Spleen (tissue), 11 donors: ENCODE results near the gene AFDN. TPM values are rescaled to one million over a fixed set of nuclear protein-coding genes. Genes with fewer than 3 reads are reported as not detected.

Source experiments
- DNase-seq: peaks from one replicate; pipeline ENCODE4 v3.0.0-alpha.2; 2020
- H3K27ac ChIP-seq, 8 donors: fragments of 200-600 bp; sonication (generic) in 7 of 8; 1 replicate in 4 of 8; 2 replicates in 4 of 8; pipeline versions ENCODE4 v1.5.0 to v1.8.0; 2016 to 2021; ENCODE audit warnings: inconsistent platforms in 4 of 8, mild to moderate bottlenecking in 4 of 8, moderate library complexity in 1 of 8
- H3K27me3 ChIP-seq, 7 donors: fragments of 200-600 bp; sonication (generic) in 6 of 7; replicated peaks in 1 of 7; 1 replicate in 4 of 7; 2 replicates in 3 of 7; pipeline versions ENCODE4 v1.5.0 to v1.8.0; 2016 to 2021; ENCODE audit warnings: inconsistent platforms in 3 of 7, mild to moderate bottlenecking in 1 of 7
- H3K36me3 ChIP-seq, 6 donors: fragments of 200-600 bp; sonication (generic) in 5 of 6; 1 replicate in 4 of 6; 2 replicates in 2 of 6; pipeline versions ENCODE4 v1.5.0 to v1.8.0; 2016 to 2021; ENCODE audit warnings: inconsistent platforms in 2 of 6
- H3K4me1 ChIP-seq, 6 donors: fragments of 200-600 bp; sonication (generic) in 5 of 6; 1 replicate in 3 of 6; 2 replicates in 3 of 6; pipeline versions ENCODE4 v1.5.0 to v1.8.0; 2016 to 2021; ENCODE audit warnings: inconsistent platforms in 3 of 6
- H3K4me3 ChIP-seq, 8 donors: fragments of 200-600 bp; sonication (generic) in 7 of 8; 1 replicate in 4 of 8; 2 replicates in 4 of 8; pipeline versions ENCODE4 v1.5.0 to v1.8.0; 2016 to 2021; ENCODE audit warnings: inconsistent platforms in 4 of 8, mild to moderate bottlenecking in 4 of 8, moderate library complexity in 2 of 8
- H3K9me3 ChIP-seq, 8 donors: fragments of 200-600 bp; sonication (generic) in 7 of 8; 1 replicate in 4 of 8; 2 replicates in 4 of 8; pipeline versions ENCODE4 v1.5.0 to v1.8.0; 2016 to 2021; ENCODE audit warnings: inconsistent platforms in 4 of 8
- CTCF ChIP-seq, 11 experiments: fragments of 200-600 bp in 7 of 11; fragments of 450-650 bp in 4 of 11; sonication (generic) in 4 of 11; IDR thresholded peaks in 8 of 11; conservative IDR thresholded peaks in 3 of 11; 1 replicate in 7 of 11; 2 replicates in 4 of 11; pipeline versions ENCODE4 v1.4.0 to v1.8.0; 2016 to 2021; ENCODE audit warnings: antibody characterized with exemption in 11 of 11, inconsistent platforms in 4 of 11, mild to moderate bottlenecking in 1 of 11
- POLR2A ChIP-seq, 3 donors: fragments of 450-650 bp; IDR thresholded peaks; one replicate each; pipeline ENCODE4 v1.5.1; 2017; ENCODE audit warnings: antibody characterized with exemption in 3 of 3, mild to moderate bottlenecking in 1 of 3
- POLR2AphosphoS5 ChIP-seq, 3 donors: sonication (generic); formaldehyde crosslinking; IDR thresholded peaks; one replicate each; pipeline ENCODE4 v1.5.1; 2017; ENCODE audit warnings: antibody characterized with exemption in 3 of 3
- WGBS, 5 donors: extraction: QIAGEN DNeasy Blood & Tissue Kit in 3 of 5; methylation state at CpG; one replicate each; pipeline versions ENCODE4 v1.1.5 to v1.1.7; 2013 to 2018; 5-methylcytosine and 5-hydroxymethylcytosine counted together
- intact Hi-C: fragments of 100-400 bp; cut with DNase I; formaldehyde crosslinking; loops from one replicate; pipeline ENCODE4 v1.15.0; 2023; ENCODE audit warnings: low total_unique reads
- polyA plus RNA-seq, 3 donors: library from polyadenylated mRNA; stranded (reverse); fragments of 200-250 nt; gene quantifications; one replicate each; pipeline ENCODE4 v1.2.1, GENCODE V29; 2013
- total RNA-seq, 7 donors: library from RNA; depleted of rRNA in 3 of 7; stranded (reverse); fragments of >200 nt in 3 of 7; fragmentation: NEBNext Ultra II Directional in 4 of 7; extraction: Animal tissue kit (Norgen Biotek cat#: 25700) in 4 of 7; gene quantifications; one replicate each; pipeline versions ENCODE4 v1.1.0 to v1.2.1, GENCODE V29; 2016 to 2021
- donor health status: healthy with polysubstance abuse.
- donor health status: DM: no; HTN: no; CAD: no; lungs with moderate emphysema.
- donor health status: DM: no; HTN: no; CAD: no.
- donor health status: Bipolar disorder and iron deficiency.
- donor health status: healthy.
- donor health status: DM: no; HTN: no; CAD: no.
- donor health status: DM: yes; HTN: yes; CAD: no.

The AFDN gene
- total and polyA plus RNA-seq, 10 donors, result 7.4 to 148 (median 102) TPM

- Histone ChIP-seq H3K36me3 (peaks cover 0 to 98% (median 52%) of the 10 kb centered on the region in 6 donors), H3K27me3 (no peaks in the 10 kb centered on the region), H3K27ac (no peak overlapping the region), H3K4me3 (no peak overlapping the region), H3K9me3 (no peaks in the 10 kb centered on the region), H3K4me1 (no peaks in the 10 kb centered on the region)
- DNase-seq, result no peak
- TF ChIP-seq POLR2A (IDR thresholded peaks at IDR 0.05), result no peak
- TF ChIP-seq POLR2AphosphoS5 (IDR thresholded peaks at IDR 0.05), result no peak
- TF ChIP-seq CTCF (IDR thresholded peaks at IDR 0.05 in 8 of 11, conservative IDR thresholded peaks at IDR 0.05 in 3 of 11), result no peak
- intact Hi-C loops, result no loop called here
- WGBS, 5 donors, result 82 to 90% (median 88%) methylated on average over 14 of the region's 14 CpGs
Measured at GRCh38 chr6:167918548-167919278, 92.0 kb downstream of the AFDN start.

- no peak for DNase-seq
- no peak overlapping the region for H3K4me3 ChIP-seq
- intact Hi-C loops, result no loop called here
- no peaks in the 10 kb centered on the region for H3K9me3 ChIP-seq
- H3K4me1 ChIP-seq, result no peaks in the 10 kb centered on the region
- H3K27me3 ChIP-seq, result no peaks in the 10 kb centered on the region
- TF ChIP-seq POLR2A (IDR thresholded peaks at IDR 0.05) (no peak), CTCF (IDR thresholded peaks at IDR 0.05 in 8 of 11, conservative IDR thresholded peaks at IDR 0.05 in 3 of 11) (no peak), POLR2AphosphoS5 (IDR thresholded peaks at IDR 0.05) (no peak)
- no peak overlapping the region for H3K27ac ChIP-seq
- peaks cover 0 to 98% (median 53%) of the 10 kb centered on the region in 6 donors for H3K36me3 ChIP-seq
- 86 to 93% (median 88%) methylated on average over 3 of the region's 3 CpGs for WGBS, 5 donors
Measured at GRCh38 chr6:167919349-167919748, 92.6 kb downstream of the AFDN start.

GRCh38 chr6:167920165-167920564, 93.5 kb downstream of the AFDN start:
- Histone ChIP-seq H3K4me3 (no peak overlapping the region), H3K4me1 (no peaks in the 10 kb centered on the region), H3K27ac (no peak overlapping the region), H3K36me3 (peaks cover 0 to 97% (median 55%) of the 10 kb centered on the region in 6 donors), H3K27me3 (no peaks in the 10 kb centered on the region), H3K9me3 (no peaks in the 10 kb centered on the region)
- intact Hi-C loops, result no loop called here
- TF ChIP-seq CTCF (IDR thresholded peaks at IDR 0.05 in 8 of 11, conservative IDR thresholded peaks at IDR 0.05 in 3 of 11) (no peak), POLR2AphosphoS5 (IDR thresholded peaks at IDR 0.05) (no peak), POLR2A (IDR thresholded peaks at IDR 0.05) (no peak)
- 90 to 95% (median 93%) methylated on average over 8 of the region's 8 CpGs for WGBS, 5 donors
- DNase-seq, result no peak

GRCh38 chr6:167921831-167922230, 95.1 kb downstream of the AFDN start:
- Histone ChIP-seq H3K4me3 (no peak overlapping the region), H3K27me3 (no peaks in the 10 kb centered on the region), H3K9me3 (no peaks in the 10 kb centered on the region), H3K36me3 (peaks cover 0 to 96% (median 55%) of the 10 kb centered on the region in 6 donors), H3K4me1 (no peaks in the 10 kb centered on the region), H3K27ac (no peak overlapping the region)
- DNase-seq, result no peak
- TF ChIP-seq POLR2A (IDR thresholded peaks at IDR 0.05) (no peak), CTCF (IDR thresholded peaks at IDR 0.05 in 8 of 11, conservative IDR thresholded peaks at IDR 0.05 in 3 of 11) (no peak), POLR2AphosphoS5 (IDR thresholded peaks at IDR 0.05) (no peak)
- intact Hi-C loops, result no loop called here
- WGBS, 5 donors, result 89 to 93% (median 91%) methylated on average over 6 of the region's 6 CpGs
